K562 (cell line): Measurements from ENCODE around the gene NCAPD2. TPM values are rescaled to one million over a fixed set of nuclear protein-coding genes. Genes with fewer than 3 reads are reported as not detected.

ENCODE experiments used
- ATAC-seq: fragments of 200-7000 bp; cut with Tn5 transposase; 3 replicates; pipeline ENCODE4 v1.9.1; 2020; ENCODE audit warnings: moderate library complexity
- BruUV-seq: library from RNA; stranded (reverse); fragments of 400-500 nt; replicated peaks from 2 replicates; lab custom pipeline; 2021; lab: Mats Ljungman, UMichigan
- CTCF ChIA-PET: fragments of 300-600 bp; formaldehyde crosslinking; extraction: SDS; loops from one replicate; lab custom pipeline; 2021; ENCODE audit warnings: low intra/inter-chr PET ratio; lab: Yijun Ruan, JAX
- POLR2A ChIA-PET: fragments of 300-600, 350-650 bp; sonication (Branson Sonifier 250); formaldehyde crosslinking; extraction: SDS; loops from one replicate; lab custom pipeline; 2021; ENCODE audit warnings: antibody characterized with exemption, inconsistent platforms; lab: Yijun Ruan, JAX
- DNase-seq, 4 experiments: peaks; one replicate each; pipeline versions ENCODE4 v3.0.0 to v3.0.0-alpha.2; 2011 to 2018; ENCODE audit warnings: low spot score in 3 of 4, mixed read lengths in 3 of 4; ENCODE audit errors: extremely low read depth in 1 of 4
- FAIRE-seq: peaks from 2 replicates; lab custom pipeline; 2011; peaks lifted over from hg19 to GRCh38; lab: Jason Lieb, UNC
- H2AFZ ChIP-seq: 2 replicates; pipeline ENCODE4 v1.6.0; 2011; ENCODE audit warnings: low read depth, low read length, control low read depth, inconsistent platforms
- H3K27ac ChIP-seq: fragments of 200-600 bp; 3 replicates; pipeline ENCODE4 v1.8.0; 2011; ENCODE audit warnings: low read depth, mild to moderate bottlenecking, control low read depth, inconsistent platforms, low read length, moderate library complexity, mixed read lengths; ENCODE audit errors: extremely low read depth
- H3K27me3 ChIP-seq, 2 experiments: fragments of 300-600 bp in 1 of 2; 2 replicates in 1 of 2; 3 replicates in 1 of 2; pipeline versions ENCODE4 v1.6.0 to v1.8.0; 2011; ENCODE audit warnings: inconsistent platforms in 2 of 2, low read length in 2 of 2, mild to moderate bottlenecking in 1 of 2, mixed read lengths in 1 of 2, moderate library complexity in 1 of 2; ENCODE audit not compliant: control insufficient read depth in 2 of 2, insufficient read depth in 2 of 2
- H3K36me3 ChIP-seq: fragments of 300-600 bp; 3 replicates; pipeline ENCODE4 v1.8.0; 2011; ENCODE audit warnings: mild to moderate bottlenecking, low read length, inconsistent platforms; ENCODE audit not compliant: control insufficient read depth, insufficient read depth
- H3K4me1 ChIP-seq, 2 experiments: fragments of 200-600 bp in 1 of 2; replicated peaks in 1 of 2; 2 replicates in 1 of 2; 3 replicates in 1 of 2; pipeline versions ENCODE4 v1.5.1 to v1.8.0; 2011; ENCODE audit warnings: inconsistent platforms in 2 of 2, low read length in 2 of 2, mild to moderate bottlenecking in 1 of 2, mixed read lengths in 1 of 2, moderate library complexity in 1 of 2; ENCODE audit not compliant: control insufficient read depth in 2 of 2, insufficient read depth in 2 of 2
- H3K4me2 ChIP-seq: 2 replicates; pipeline ENCODE4 v1.6.1; 2011; ENCODE audit warnings: low read length, control low read depth, inconsistent platforms, mixed read lengths; ENCODE audit not compliant: insufficient read depth
- H3K4me3 ChIP-seq: fragments of 200-600 bp; sonication (generic), shearing (Covaris generic); 2 replicates; pipeline ENCODE4 v1.5.1; 2016; ENCODE audit warnings: control low read depth, inconsistent platforms
- H3K79me2 ChIP-seq: fragments of 200-600 bp; 3 replicates; pipeline ENCODE4 v1.8.0; 2011; ENCODE audit warnings: low read length, inconsistent platforms; ENCODE audit not compliant: control insufficient read depth, insufficient read depth
- H3K9ac ChIP-seq, 2 experiments: 2 replicates each; pipeline versions ENCODE4 v1.6.0 to v1.6.1; 2011; ENCODE audit warnings: low read depth in 2 of 2, low read length in 2 of 2, control low read depth in 1 of 2, inconsistent platforms in 1 of 2, mild to moderate bottlenecking in 1 of 2, mixed read lengths in 1 of 2; ENCODE audit not compliant: insufficient read depth in 1 of 2
- H3K9me1 ChIP-seq: one replicate; pipeline ENCODE4 v1.6.0; 2011; ENCODE audit warnings: inconsistent platforms, mild to moderate bottlenecking, low read length, moderate library complexity; ENCODE audit not compliant: control insufficient read depth, insufficient read depth
- H3K9me3 ChIP-seq: replicated peaks from 2 replicates; pipeline ENCODE4 v1.5.1; 2011; ENCODE audit warnings: low read depth, low read length, inconsistent platforms; ENCODE audit not compliant: control insufficient read depth, insufficient read depth
- H4K20me1 ChIP-seq: replicated peaks from 2 replicates; pipeline ENCODE4 v1.6.1; 2011; ENCODE audit warnings: low read length, inconsistent platforms, mixed read lengths; ENCODE audit not compliant: control insufficient read depth, insufficient read depth
- BACH1 ChIP-seq: fragments of 200-800 bp; sonication (Bioruptor generic); IDR thresholded peaks from 2 replicates; pipeline ENCODE4 v1.6.1; 2016; ENCODE audit warnings: missing genetic modification characterization, missing compliant biosample characterization
- EP300 ChIP-seq: IDR thresholded peaks from 2 replicates; pipeline ENCODE4 v1.6.1; 2012; ENCODE audit warnings: low read length, improper control_type of control experiment
- NUFIP1 ChIP-seq: fragments of 450-650 bp; IDR thresholded peaks from 2 replicates; pipeline ENCODE4 v1.6.1; 2018; ENCODE audit not compliant: partially characterized antibody
- POLR3G ChIP-seq: IDR thresholded peaks from 2 replicates; pipeline ENCODE4 v1.6.1; 2011; ENCODE audit not compliant: insufficient read length, insufficient replicate concordance; ENCODE audit errors: extremely low read depth
- PTRF ChIP-seq: fragments of 450-650 bp; IDR thresholded peaks from 2 replicates; pipeline ENCODE4 v1.6.1; 2016; ENCODE audit warnings: mild to moderate bottlenecking, missing genetic modification characterization, missing compliant biosample characterization
- PTTG1 ChIP-seq: fragments of 450-650 bp; IDR thresholded peaks from 2 replicates; pipeline ENCODE4 v1.6.1; 2016; ENCODE audit warnings: low read depth, mild to moderate bottlenecking, missing genetic modification characterization, missing compliant biosample characterization
- STAT5A ChIP-seq: IDR thresholded peaks from 2 replicates; pipeline ENCODE4 v1.6.1; 2012; ENCODE audit warnings: low read length, inconsistent platforms, borderline replicate concordance
- TAF1 ChIP-seq: IDR thresholded peaks from 2 replicates; pipeline ENCODE4 v1.6.1; 2011; ENCODE audit warnings: mild to moderate bottlenecking, low read length, moderate library complexity; ENCODE audit not compliant: insufficient read depth, control insufficient read depth, severe bottlenecking; ENCODE audit errors: extremely low read depth
- ZBTB8A ChIP-seq: fragments of 450-650 bp; IDR thresholded peaks from 2 replicates; pipeline ENCODE4 v1.6.1; 2018; ENCODE audit warnings: mild to moderate bottlenecking, moderate library complexity; ENCODE audit not compliant: partially characterized antibody
- ZHX1 ChIP-seq: fragments of 150-350 bp; conservative IDR thresholded peaks from 2 replicates; pipeline ENCODE4 v1.6.1; 2014; ENCODE audit warnings: low read length
- ZNF217 ChIP-seq: sonication (generic); formaldehyde crosslinking; IDR thresholded peaks from 2 replicates; pipeline ENCODE4 v1.8.0; 2022; ENCODE audit warnings: mild to moderate bottlenecking, missing genetic modification reagents
- ZNF583 ChIP-seq: fragments of 250-450 bp; sonication (Bioruptor Pico); IDR thresholded peaks from 2 replicates; pipeline ENCODE4 v1.4.0; 2020
- WGBS: fragments of 100-300 bp; shearing (Covaris generic); methylation state at CpG from one replicate; pipeline ENCODE4 v1.1.6; 2016; ENCODE audit warnings: low coverage, mixed read lengths; ENCODE audit not compliant: insufficient coverage; ENCODE audit errors: missing lambda C conversion rate; 5-methylcytosine and 5-hydroxymethylcytosine counted together
- in situ Hi-C: fragments of 300-500 bp; cut with MboI; formaldehyde crosslinking; loops from 4 replicates; pipeline ENCODE4 v1.15.0; 2018; ENCODE audit warnings: inconsistent platforms, mixed read lengths
- intact Hi-C: fragments of 100-400 bp; cut with micrococcal nuclease; formaldehyde crosslinking; loops from 2 replicates; pipeline ENCODE4 v1.14.2; 2022
- polyA plus RNA-seq, 8 experiments: library from polyadenylated mRNA; depleted of rRNA in 4 of 8; stranded (reverse) in 5 of 8; unstranded in 3 of 8; fragments of >200 nt; fragmentation: Nextera tagmentation in 2 of 8; fragmentation: Illumina TruSeq in 1 of 8; extraction: Ambion mirVana in 2 of 8; extraction: Trizol in 1 of 8; gene quantifications; 2 replicates each; pipeline versions ENCODE4 v1.2.1 to v1.2.3, GENCODE V29; 2011 to 2014; ENCODE audit warnings: inconsistent platforms in 1 of 8, missing spikeins in 1 of 8
- total RNA-seq, 7 experiments: library from RNA; depleted of rRNA in 6 of 7; stranded (reverse); fragments of >200 nt in 6 of 7; fragmentation: Illumina TruSeq in 2 of 7; extraction: Trizol in 2 of 7; gene quantifications; 2 replicates each; pipeline versions ENCODE4 v1.2.1 to v1.2.3, GENCODE V29; 2011 to 2021; ENCODE audit warnings: low replicate concordance in 1 of 7

NCAPD2 gene
- total and polyA plus RNA-seq, 9 of the 15 experiments (the other 6 are each of a cell fraction or from before 2014, with no cell fraction given) = 16.9 to 93.7 (median 68.3) TPM

- H3K79me2 ChIP-seq = no peaks in the 10 kb centered on the region
- TF ChIP-seq POLR3G (no peak), ZBTB8A (no peak), ZNF583 (CRISPR knock-in tag) (no peak), ZHX1 (no peak), BACH1 (tag) (no peak), PTRF (tag) (no peak), EP300 (no peak), NUFIP1 (no peak), TAF1 (no peak), STAT5A (no peak), PTTG1 (no peak), ZNF217 (CRISPR knock-in tag) (no peak)
- TF ChIP-seq, all 486 proteins: peak for 0
- Histone ChIP-seq H3K9me3 (no peaks in the 10 kb centered on the region), H3K4me1 (no peaks in the 10 kb centered on the region; a peak in 1 of 5 replicates), H2AFZ (no peak within 1 kb of the TSS), H3K27me3 (peaks cover 0 to 9% of the 10 kb centered on the region in 2 experiments; a peak in 4 of 5 replicates), H3K9ac (no peak within 1 kb of the TSS), H3K4me3 (no peak within 1 kb of the TSS), H3K4me2 (no peak within 1 kb of the TSS), H4K20me1 (no peaks in the 10 kb centered on the region), H3K27ac (no peak within 1 kb of the TSS), H3K36me3 (no peaks in the 10 kb centered on the region), H3K9me1 (no peaks in the 10 kb centered on the region)
- in situ Hi-C loops = no loop called here
- no peak for FAIRE-seq
- intact Hi-C loops = no loop called here
- 13% methylated on average over 10 of the region's 16 CpGs for WGBS
- ChIA-PET POLR2A (no interaction called here), CTCF (no interaction called here)
- BruUV-seq = no TSS peak
- ATAC-seq = no peak
- DNase-seq = no peak
Measured at GRCh38 chr12:6444704-6445688, 48.9 kb upstream of the NCAPD2 start, which contains the start of gene CD27. Gene CD27, plus strand, starts transcription at chr12:6444955. Its CDS starts 141 bp downstream, at chr12:6445096.
